SJCRH30 (cell line): Measurements from ENCODE around the gene HLCS. TPM values are rescaled to one million over a fixed set of nuclear protein-coding genes. Genes with fewer than 3 reads are reported as not detected.
A peak's percentile ranks its signal among the peaks of the same experiment; 100 is the strongest.

Experiments used
- DNase-seq, 2 experiments: peaks; one replicate each; pipeline ENCODE4 v3.0.0-alpha.2; 2015 to 2020
- H3K27ac ChIP-seq: fragments of 250-450 bp; sonication (Bioruptor Pico); 2 replicates; pipeline ENCODE4 v1.5.1; 2020; ENCODE audit warnings: mild to moderate bottlenecking, moderate library complexity
- H3K27me3 ChIP-seq: fragments of 250-450 bp; sonication (Bioruptor Pico); 2 replicates; pipeline ENCODE4 v1.5.1; 2020; ENCODE audit warnings: mild to moderate bottlenecking, moderate library complexity
- H3K36me3 ChIP-seq: fragments of 250-450 bp; sonication (Bioruptor Pico); 2 replicates; pipeline ENCODE4 v1.5.1; 2020; ENCODE audit warnings: mild to moderate bottlenecking, moderate library complexity
- H3K4me1 ChIP-seq: fragments of 250-450 bp; sonication (Bioruptor Pico); 2 replicates; pipeline ENCODE4 v1.5.1; 2020; ENCODE audit warnings: mild to moderate bottlenecking, moderate library complexity
- H3K4me3 ChIP-seq: fragments of 250-450 bp; sonication (Bioruptor Pico); 2 replicates; pipeline ENCODE4 v1.5.1; 2020; ENCODE audit warnings: mild to moderate bottlenecking, moderate library complexity
- H3K9me3 ChIP-seq: fragments of 250-450 bp; sonication (Bioruptor Pico); replicated peaks from 2 replicates; pipeline ENCODE4 v1.5.1; 2020; ENCODE audit warnings: mild to moderate bottlenecking, moderate library complexity
- total RNA-seq: library from RNA; depleted of rRNA; stranded (reverse); fragments of >200 nt; shearing (Covaris generic); gene quantifications from 2 replicates; pipeline ENCODE4 v1.2.3, GENCODE V29; 2014

Gene HLCS
- total RNA-seq, 1 experiment from 2014 or later = 15.3 TPM

DNA sequence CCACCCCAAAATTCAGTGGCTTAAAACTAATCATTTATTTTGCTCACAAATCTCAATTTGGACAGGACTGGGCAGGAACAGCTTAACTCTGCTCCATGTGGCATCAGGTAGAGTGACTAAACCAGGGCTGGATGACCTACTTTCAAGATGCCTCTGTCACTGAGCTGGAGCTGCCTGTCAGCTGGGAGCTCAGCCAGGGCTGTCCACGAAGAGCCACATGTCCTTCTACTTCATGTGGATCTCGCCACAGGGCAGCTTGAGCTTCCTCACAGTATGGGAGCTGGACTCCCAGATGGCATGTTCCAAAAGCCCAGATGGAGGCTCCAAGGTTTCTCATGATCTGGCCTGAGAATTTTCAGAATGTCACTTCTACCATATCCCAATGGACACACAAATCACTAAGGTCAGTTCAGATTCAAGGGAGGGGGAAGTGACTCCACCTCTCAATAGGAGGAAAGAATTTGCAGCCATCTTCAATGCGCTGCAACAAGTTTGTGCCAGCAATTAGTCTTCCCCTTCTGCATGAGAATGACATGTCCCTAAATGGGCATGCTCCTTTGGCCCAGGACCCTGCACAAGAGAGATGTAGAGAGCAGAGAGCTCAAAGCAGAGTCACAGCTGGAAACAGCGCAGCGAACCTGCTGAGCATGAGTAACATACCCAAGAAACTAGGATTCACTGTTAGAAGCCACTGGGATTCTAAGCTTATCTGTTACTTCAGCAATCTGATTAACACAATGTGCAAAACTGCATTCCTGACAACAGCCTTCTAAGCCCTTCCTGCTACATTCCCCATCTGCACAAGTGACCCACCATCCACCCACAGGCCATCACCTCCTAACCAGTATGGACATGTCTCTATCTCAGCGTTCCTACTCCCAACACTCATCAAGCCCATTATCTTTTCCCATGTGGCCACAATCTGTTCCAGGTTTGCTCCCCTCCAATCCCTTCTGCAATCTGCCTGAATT lies 17.0 kb downstream of the HLCS start:
- no peaks in the 10 kb centered on the region for H3K4me1 ChIP-seq
- DNase-seq = no peak
- no peak overlapping the region for H3K27ac ChIP-seq
- no peaks in the 10 kb centered on the region for H3K36me3 ChIP-seq
- H3K27me3 ChIP-seq = no peaks in the 10 kb centered on the region
- no peak overlapping the region for H3K4me3 ChIP-seq
- no peaks in the 10 kb centered on the region for H3K9me3 ChIP-seq

DNA sequence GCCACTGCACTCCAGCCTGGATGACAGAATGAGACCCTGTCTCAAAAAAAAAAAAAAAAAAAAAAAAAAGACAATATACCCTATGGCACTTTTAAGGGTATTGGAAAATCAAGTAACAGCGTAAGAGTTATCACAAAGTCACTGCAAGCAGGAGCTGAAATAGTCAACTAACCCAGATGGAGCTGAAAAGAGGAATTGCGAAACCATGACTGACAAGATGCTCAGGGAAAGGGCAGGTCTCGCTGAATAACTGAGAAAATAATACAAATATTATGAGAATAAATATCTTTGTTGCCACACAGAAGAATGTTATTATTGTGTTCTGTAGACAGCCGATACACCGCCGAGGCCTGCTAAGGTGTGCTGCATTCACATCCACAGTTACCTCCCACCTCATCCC lies 17.8 kb downstream of the HLCS start:
- H3K27ac ChIP-seq = no peak overlapping the region
- DNase-seq = no peak
- H3K27me3 ChIP-seq = no peaks in the 10 kb centered on the region
- H3K9me3 ChIP-seq = no peaks in the 10 kb centered on the region
- 0 out of 2 replicates have a peak, but pooled peaks cover 2% of the 10 kb centered on the region for H3K36me3 ChIP-seq
- H3K4me3 ChIP-seq = no peak overlapping the region
- H3K4me1 ChIP-seq = no peaks in the 10 kb centered on the region

DNA sequence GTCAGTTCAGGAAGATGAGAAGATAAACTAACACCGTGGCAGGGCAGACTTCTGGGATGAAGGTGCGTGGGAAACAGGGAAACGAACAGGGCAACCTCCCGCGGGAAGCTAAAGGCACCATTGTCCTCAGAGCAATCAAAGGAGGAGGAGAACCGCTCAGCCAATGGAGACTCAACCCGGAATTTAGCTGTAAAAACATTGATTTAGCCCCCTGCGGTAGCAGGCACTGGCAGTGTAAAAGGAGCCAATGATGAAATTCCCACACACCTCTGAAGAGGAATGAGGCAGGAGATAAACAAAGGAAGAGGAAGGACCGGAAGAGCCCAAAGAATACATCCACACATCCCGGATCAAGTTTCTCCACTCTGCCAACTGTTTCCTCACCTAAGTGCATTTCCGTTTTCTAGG lies 19.5 kb downstream of the HLCS start:
- Histone ChIP-seq H3K36me3 (0 out of 2 replicates have a peak, but pooled peaks cover 2% of the 10 kb centered on the region), H3K4me1 (no peaks in the 10 kb centered on the region), H3K4me3 (no peak overlapping the region), H3K9me3 (no peaks in the 10 kb centered on the region), H3K27ac (no peak overlapping the region), H3K27me3 (no peaks in the 10 kb centered on the region)
- no peak for DNase-seq

DNA sequence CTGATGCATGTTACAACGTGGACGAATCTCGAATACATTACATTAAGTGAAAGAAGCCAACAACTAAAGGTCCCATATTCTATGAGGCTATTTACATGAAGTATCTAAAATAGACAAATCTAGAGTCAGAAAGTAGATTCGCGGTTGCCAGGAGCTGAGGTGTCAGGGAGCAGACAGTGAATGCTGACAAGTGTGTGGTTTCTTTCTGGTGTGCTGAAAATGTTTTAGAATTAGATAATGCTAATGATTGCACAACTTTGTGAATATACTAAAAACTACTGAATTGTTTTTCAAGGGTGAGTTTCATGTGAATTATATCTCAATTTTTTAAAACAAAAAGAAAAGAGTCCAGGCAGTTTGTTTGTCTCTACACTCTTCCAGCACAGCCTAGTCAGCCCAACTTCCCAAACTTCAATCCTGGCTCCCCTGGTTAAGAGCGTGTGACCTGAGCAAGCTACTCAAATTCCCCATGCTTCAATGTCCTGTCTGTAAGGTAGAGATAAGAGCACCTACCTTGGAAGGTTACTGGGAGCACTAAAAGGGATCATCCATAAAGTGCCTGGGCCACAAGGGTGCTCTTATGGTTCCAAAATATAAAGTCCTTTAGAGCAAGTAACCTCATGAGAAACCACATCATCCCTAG lies 20.9 kb downstream of the HLCS start:
- Histone ChIP-seq H3K9me3 (no peaks in the 10 kb centered on the region), H3K36me3 (0 out of 2 replicates have a peak, but pooled peaks cover 2% of the 10 kb centered on the region), H3K4me3 (no peak overlapping the region), H3K4me1 (no peaks in the 10 kb centered on the region), H3K27ac (no peak overlapping the region), H3K27me3 (no peaks in the 10 kb centered on the region)
- DNase-seq = no peak

DNA sequence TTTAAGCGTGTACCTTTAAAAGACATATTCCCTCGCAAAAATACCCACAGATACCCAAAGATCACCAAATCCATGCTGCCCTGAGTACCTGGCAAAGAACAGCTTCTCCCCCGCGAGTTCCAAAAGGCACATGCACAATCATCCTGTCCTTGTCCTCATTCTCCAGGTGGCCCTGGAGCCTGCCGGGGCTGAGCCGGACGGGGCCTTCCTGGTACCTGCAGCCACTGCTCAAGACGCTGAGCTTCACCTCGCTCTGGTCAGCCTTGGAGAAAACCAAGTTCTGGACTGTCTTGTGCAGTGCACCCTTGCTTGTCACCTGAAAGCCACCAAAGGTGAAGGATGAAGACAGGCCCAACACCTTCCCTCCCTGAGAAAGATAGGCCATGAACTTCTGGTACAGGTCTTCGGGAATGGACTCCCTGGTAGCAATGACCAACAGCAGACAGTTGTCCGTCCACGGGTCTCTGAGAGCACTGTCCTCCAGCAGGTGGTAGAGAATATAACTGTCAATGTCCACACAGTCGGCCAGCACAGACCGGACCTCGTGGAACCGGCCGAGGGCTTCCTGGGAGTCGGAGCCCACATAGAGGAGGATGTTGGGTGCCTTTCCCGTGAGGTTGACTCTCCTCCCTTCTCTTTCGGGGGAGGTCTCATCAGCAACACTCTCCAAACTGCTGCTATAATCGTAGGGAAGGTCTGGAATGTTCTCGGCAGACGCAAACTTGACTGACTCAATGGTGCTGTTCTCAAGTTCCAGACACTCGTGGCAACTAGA lies 29.9 kb downstream of the HLCS start:
- H3K27me3 ChIP-seq = no peaks in the 10 kb centered on the region
- no peak for DNase-seq

DNA sequence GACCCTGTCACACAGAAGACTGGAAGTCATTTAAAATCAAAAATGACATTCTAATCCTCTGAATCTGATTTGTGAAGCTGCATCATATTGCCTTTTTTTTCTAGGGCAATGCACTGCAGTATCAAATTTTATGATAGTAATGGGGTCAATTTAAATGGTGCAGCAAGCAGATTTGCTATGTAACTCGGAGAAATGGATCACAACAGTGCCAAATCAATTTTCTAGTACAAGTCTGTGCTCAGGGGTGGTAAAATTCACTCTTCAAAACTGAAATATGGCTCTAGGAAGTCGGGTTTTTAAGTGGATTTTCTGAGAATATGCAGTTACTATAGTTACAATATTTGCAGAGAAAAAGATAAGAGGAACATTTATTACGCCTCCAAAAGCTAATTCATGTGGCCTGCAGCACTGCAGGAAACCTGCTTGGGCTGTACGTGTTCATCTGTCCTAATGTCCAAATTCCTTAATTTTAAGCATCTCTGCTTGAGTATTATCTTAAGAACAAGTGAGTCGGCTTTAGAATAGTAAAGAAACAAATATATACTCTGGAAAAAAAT lies 31.5 kb downstream of the HLCS start:
- Histone ChIP-seq H3K36me3 (no peaks in the 10 kb centered on the region; the same call in none of the 2 replicates), H3K4me3 (no peak overlapping the region), H3K27ac (no peak overlapping the region), H3K4me1 (no peaks in the 10 kb centered on the region), H3K9me3 (no peaks in the 10 kb centered on the region; the same call in 1 of the 2 replicates), H3K27me3 (no peaks in the 10 kb centered on the region)
- DNase-seq = no peak

More for the DNA sequence above, 29.9 kb downstream of the HLCS start:
- Histone ChIP-seq H3K36me3 (no peaks in the 10 kb centered on the region; the same call in none of the 2 replicates), H3K4me3 (no peak overlapping the region), H3K27ac (no peak overlapping the region), H3K9me3 (no peaks in the 10 kb centered on the region; the same call in 1 of the 2 replicates), H3K4me1 (no peaks in the 10 kb centered on the region)

DNA sequence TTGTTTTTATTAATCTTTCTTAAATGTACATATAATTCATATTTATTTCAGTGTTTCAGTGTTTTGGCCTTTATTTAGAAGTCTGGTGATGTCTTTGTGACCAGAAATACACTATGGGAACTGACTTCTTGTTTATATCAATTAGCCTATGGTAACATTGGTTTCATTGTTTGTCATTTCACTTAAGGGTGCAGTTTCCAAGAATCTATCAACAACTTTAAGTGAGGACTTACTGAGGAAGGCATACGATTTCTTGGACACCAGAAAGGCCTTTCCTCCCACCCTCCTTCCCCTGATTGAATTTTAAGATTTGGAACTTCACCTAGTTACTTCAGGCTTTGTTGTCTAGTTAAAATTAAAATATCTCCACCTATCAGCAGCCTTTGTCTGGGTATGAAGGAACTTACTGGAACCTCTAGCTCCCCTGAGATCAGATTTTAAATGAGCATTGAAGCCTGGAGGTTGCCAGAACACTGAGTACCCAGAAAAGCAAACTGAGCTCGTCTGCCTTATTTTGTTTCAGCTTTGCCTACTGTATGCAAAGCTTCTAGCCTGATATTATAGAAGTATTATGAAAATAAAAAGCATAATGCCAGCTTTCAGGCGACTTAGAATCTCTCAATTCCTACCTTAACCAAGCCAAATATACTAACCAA lies 34.2 kb downstream of the HLCS start:
- Histone ChIP-seq H3K27ac (no peak overlapping the region), H3K9me3 (no peaks in the 10 kb centered on the region; the same call in 1 of the 2 replicates)

DNA sequence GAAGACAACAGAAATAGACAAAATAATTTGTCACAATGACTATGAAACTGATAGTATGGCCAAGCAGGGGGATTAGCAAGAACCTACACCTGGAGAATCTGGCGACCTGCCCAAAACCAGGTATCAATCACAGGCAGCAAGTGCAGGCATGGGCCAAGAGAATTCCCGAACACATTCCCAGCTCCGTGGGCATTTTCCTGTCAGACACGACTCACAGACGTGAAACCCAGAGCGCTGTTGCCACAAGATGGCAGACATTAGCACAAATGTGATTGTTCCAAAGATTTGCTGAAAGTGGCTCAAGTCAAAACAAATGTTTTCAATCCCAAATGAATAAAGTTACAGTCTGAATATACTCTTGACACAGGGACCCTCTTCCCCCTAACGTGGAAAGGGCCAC lies 36.8 kb downstream of the HLCS start:
- no peak overlapping the region for H3K4me3 ChIP-seq
- DNase-seq = peak in 1 of 2 experiments; percentile 11
- no peaks in the 10 kb centered on the region for H3K27me3 ChIP-seq
- H3K27ac ChIP-seq = no peak overlapping the region
- no peaks in the 10 kb centered on the region for H3K9me3 ChIP-seq
- no peaks in the 10 kb centered on the region for H3K4me1 ChIP-seq
- H3K36me3 ChIP-seq = peaks cover 4% of the 10 kb centered on the region

More for the DNA sequence above, 34.2 kb downstream of the HLCS start:
- Histone ChIP-seq H3K4me1 (no peaks in the 10 kb centered on the region), H3K27me3 (no peaks in the 10 kb centered on the region), H3K4me3 (no peak overlapping the region), H3K36me3 (peaks cover 4% of the 10 kb centered on the region)
- no peak for DNase-seq

DNA sequence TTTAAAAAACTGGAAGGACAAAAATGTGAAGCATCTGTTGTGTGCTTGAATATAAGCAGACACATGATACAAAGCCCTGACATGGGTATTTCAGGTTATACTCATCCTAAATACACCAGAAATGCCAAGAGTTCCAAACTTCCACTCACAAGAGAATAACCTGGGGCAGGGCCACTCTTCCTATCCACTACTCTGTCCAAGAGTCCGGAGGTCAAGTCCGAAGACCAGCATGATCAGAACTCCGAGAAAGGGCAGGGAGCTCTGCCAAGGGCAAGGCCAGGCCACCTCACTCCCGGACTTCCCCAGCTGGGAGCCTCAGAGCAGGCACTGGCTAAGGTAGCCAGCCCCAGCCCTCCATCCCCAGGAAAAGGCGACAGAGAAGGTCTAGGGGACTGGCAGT lies 37.5 kb downstream of the HLCS start:
- Histone ChIP-seq H3K9me3 (no peaks in the 10 kb centered on the region), H3K4me3 (no peak overlapping the region), H3K4me1 (no peaks in the 10 kb centered on the region), H3K27me3 (no peaks in the 10 kb centered on the region), H3K36me3 (peaks cover 4% of the 10 kb centered on the region), H3K27ac (no peak overlapping the region)
- DNase-seq = no peak

DNA sequence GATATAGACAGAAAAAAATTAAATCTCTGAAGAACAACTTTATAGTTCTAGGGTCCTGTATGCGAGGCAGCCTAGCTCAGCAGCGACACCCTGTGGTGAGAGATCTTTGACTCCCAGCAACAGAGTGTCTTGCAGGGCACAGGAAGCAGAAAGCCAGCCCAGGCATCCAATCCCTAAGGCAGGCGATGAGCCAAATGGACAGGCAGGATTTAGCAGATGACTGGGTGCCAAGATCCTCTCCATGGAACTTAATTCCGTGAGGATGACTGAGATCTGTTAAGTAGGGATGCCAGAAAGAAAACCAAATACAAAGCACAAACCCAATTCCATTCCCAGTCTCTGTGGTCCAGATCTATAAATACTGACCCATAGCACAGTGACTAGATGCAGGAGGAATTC lies 38.8 kb downstream of the HLCS start:
- H3K4me3 ChIP-seq = no peak overlapping the region
- no peaks in the 10 kb centered on the region for H3K9me3 ChIP-seq
- no peak overlapping the region for H3K27ac ChIP-seq
- H3K4me1 ChIP-seq = no peaks in the 10 kb centered on the region
- peaks cover 4% of the 10 kb centered on the region; the same call in 1 of the 2 replicates for H3K36me3 ChIP-seq
- peak; percentile 77 to 90 for DNase-seq
- no peaks in the 10 kb centered on the region for H3K27me3 ChIP-seq

DNA sequence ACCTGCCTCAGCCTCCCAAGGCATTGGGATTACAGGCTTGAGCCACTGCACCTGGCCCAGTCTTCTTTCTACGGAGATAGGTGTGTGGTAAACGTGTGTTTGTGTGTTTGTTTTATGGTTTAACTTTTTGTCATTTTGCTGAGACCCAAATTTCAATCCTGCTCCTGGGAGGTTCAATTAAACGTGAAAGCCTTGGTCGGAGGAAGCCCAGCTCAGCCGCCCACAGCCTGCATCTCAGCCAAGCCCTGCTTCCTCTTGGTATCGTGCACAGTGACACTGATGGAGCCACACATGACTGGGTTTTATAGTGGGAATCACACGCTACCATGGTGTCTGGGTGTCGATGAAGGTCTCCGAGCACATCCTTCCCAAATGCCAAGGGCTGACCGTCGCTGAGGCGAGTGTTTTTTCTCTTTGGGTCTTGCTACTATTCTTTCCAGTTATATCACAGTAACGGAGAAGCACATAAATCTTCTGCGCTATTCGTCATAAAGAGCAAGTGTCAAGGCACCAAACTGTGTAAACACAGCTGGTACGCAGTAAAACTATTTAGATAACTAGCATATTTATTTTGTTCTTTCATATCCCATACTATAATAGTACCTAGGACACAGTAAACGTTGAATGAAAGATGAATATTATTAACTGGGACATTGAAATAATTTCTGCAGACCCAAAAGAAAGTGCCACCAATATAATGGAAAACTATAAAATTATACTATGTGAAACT lies 39.3 kb downstream of the HLCS start:
- peaks cover 4% of the 10 kb centered on the region; the same call in 1 of the 2 replicates for H3K36me3 ChIP-seq
- no peak overlapping the region for H3K4me3 ChIP-seq
- no peak overlapping the region for H3K27ac ChIP-seq
- H3K4me1 ChIP-seq = no peaks in the 10 kb centered on the region
- DNase-seq = no peak
- H3K9me3 ChIP-seq = no peaks in the 10 kb centered on the region
- H3K27me3 ChIP-seq = no peaks in the 10 kb centered on the region

DNA sequence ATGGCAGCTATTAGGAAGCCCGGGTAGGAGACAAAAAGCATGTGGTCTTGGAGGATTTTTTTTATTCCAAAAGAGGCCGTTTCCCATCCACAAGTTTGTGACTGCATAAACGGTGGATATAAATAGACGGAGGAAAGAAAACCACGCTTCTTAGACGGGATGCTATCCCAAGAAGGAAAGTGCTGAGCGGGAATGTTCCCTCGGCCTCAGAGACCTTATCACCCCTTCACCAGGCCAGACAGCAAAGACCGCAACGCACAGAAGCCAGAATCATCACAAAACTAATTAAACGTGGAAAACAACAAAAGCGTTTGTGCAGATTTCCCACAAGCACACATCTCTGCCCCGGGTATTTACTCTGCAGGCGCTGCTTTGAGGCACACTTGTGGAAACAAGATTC lies 43.2 kb downstream of the HLCS start:
- Histone ChIP-seq H3K27ac (no peak overlapping the region), H3K27me3 (no peaks in the 10 kb centered on the region), H3K4me3 (no peak overlapping the region), H3K4me1 (no peaks in the 10 kb centered on the region), H3K36me3 (no peaks in the 10 kb centered on the region; the same call in 1 of the 2 replicates), H3K9me3 (0 out of 2 replicates have a peak, but pooled peaks cover 3% of the 10 kb centered on the region)
- no peak for DNase-seq

DNA sequence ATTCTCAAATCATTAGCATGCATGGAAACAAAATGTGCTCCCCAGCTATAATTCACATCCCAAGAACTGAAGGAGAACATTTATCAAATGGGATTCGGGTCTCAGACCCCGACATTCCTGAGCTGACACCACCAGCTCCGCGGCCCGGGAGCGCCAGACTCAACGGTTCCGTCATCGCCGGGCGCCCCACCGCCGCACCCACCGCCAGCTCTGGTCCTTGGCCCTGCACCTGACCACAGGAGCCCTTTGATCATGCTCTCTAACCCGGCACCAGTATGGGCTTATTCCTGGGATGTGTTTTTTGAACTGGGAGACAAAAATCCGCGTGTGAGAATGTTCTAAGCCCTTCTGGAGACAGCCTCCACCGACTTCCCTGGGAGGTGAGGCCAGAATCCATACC lies 43.6 kb downstream of the HLCS start:
- H3K27me3 ChIP-seq = no peaks in the 10 kb centered on the region
- 0 out of 2 replicates have a peak, but pooled peaks cover 3% of the 10 kb centered on the region for H3K9me3 ChIP-seq
- no peak overlapping the region for H3K27ac ChIP-seq
- DNase-seq = no peak
- no peaks in the 10 kb centered on the region for H3K4me1 ChIP-seq
- H3K36me3 ChIP-seq = no peaks in the 10 kb centered on the region; the same call in 1 of the 2 replicates
- H3K4me3 ChIP-seq = no peak overlapping the region
